Motor neuron (in vitro differentiated cells): ENCODE data around the gene SLAMF1. TPM values are rescaled to one million over a fixed set of nuclear protein-coding genes. Genes with fewer than 3 reads are reported as not detected.
"Not testable (repeated sequence)": the region's sequence is repeated elsewhere in the genome, so short reads cannot be mapped to it uniquely, and the experiment has no call there.

Experiments
- ATAC-seq, 8 experiments: fragments of 200-7000 bp; cut with Tn5 transposase; replicated peaks in 6 of 8; 2 replicates each; pipeline ENCODE4 v1.8.0; 2021; ENCODE audit warnings: mild to moderate bottlenecking in 8 of 8, moderate library complexity in 8 of 8
- H3K27ac ChIP-seq, 2 donors: fragments of 250-450 bp; sonication (Bioruptor Pico); 2 replicates each; pipeline ENCODE4 v1.9.0; 2021; ENCODE audit warnings: antibody characterized with exemption in 2 of 2, mild to moderate bottlenecking in 2 of 2, moderate library complexity in 1 of 2
- H3K4me1 ChIP-seq, 2 donors: fragments of 250-450 bp; sonication (Bioruptor Pico); replicated peaks in 1 of 2; 2 replicates each; pipeline ENCODE4 v1.6.1; 2021; ENCODE audit warnings: antibody characterized with exemption in 2 of 2, mild to moderate bottlenecking in 2 of 2, moderate library complexity in 1 of 2
- H3K4me3 ChIP-seq, 5 donors: fragments of 250-450 bp; sonication (Bioruptor Pico); 2 replicates each; pipeline ENCODE4 v1.9.0; 2021; ENCODE audit warnings: antibody characterized with exemption in 5 of 5, mild to moderate bottlenecking in 5 of 5, moderate library complexity in 4 of 5
- WGBS, 10 experiments: fragments of 450-650 bp; shearing (Covaris generic); methylation state at CpG; one replicate each; pipeline ENCODE4 v1.0.0; 2022; 5-methylcytosine and 5-hydroxymethylcytosine counted together
- in situ Hi-C, 9 experiments: fragments of 400-800 bp; cut with MboI; loops; one replicate each; pipeline ENCODE4 v1.15.0; 2021; ENCODE audit warnings: low sequenced_read_pairs in 9 of 9, low pct_unique_long_range_greater_than_20kb in 2 of 9; ENCODE audit not compliant: unreplicated experiment in 9 of 9
- total RNA-seq, 8 experiments: library from RNA; unstranded; fragments of 300-600 nt; gene quantifications; 2 replicates each; pipeline versions ENCODE4 v1.2.3 to v1.2.4, GENCODE V29; 2022

Gene SLAMF1
- total RNA-seq, 8 experiments from 2014 or later, result under 0.01 to 0.90 (median 0.32) TPM; not detected in 3

GRCh38 chr1:160582976-160583375 is 63.9 kb downstream of the SLAMF1 start:
- H3K4me3 ChIP-seq, in situ Hi-C loops, H3K27ac ChIP-seq, ATAC-seq, H3K4me1 ChIP-seq: not testable (repeated sequence)
- WGBS, 10 experiments, result 0 to 100% (median 65%) methylated on average over 1 to 2 of the region's 2 CpGs

- in situ Hi-C loops, result no loop called here
- WGBS, 10 experiments, result 0 to 88% (median 58%) methylated on average over 1 to 2 of the region's 2 CpGs; no CpG with 5 or more reads in 1 of the 10 experiments
- no peak overlapping the region for H3K27ac ChIP-seq
- ATAC-seq, result no peak
- H3K4me1 ChIP-seq, result no peaks in the 10 kb centered on the region
- H3K4me3 ChIP-seq, result no peak overlapping the region
Observed at GRCh38 chr1:160581961-160582360, 64.9 kb downstream of the SLAMF1 start.

GRCh38 chr1:160580221-160580812 is 66.5 kb downstream of the SLAMF1 start:
- WGBS, 10 experiments, result 0 to 67% (median 0%) methylated on average over 1 of the region's 1 CpG; no CpG with 5 or more reads in 5 of the 10 experiments
- Histone ChIP-seq H3K27ac (no peak overlapping the region), H3K4me1 (no peaks in the 10 kb centered on the region), H3K4me3 (no peak overlapping the region)
- no peak for ATAC-seq
- in situ Hi-C loops, result no loop called here

GRCh38 chr1:160579216-160579701 is 67.6 kb downstream of the SLAMF1 start, which contains the start of gene CD84:
Gene CD84, minus strand, starts transcription at chr1:160579496. Its CDS starts 59 bp downstream, at chr1:160579437.
- in situ Hi-C loops, result no loop called here
- 0 to 83% (median 59%) methylated on average over 1 to 3 of the region's 3 CpGs for WGBS, 10 experiments
- no peaks in the 10 kb centered on the region for H3K4me1 ChIP-seq
- no peak within 1 kb of the TSS for H3K4me3 ChIP-seq
- no peak for ATAC-seq
- H3K27ac ChIP-seq, result no peak within 1 kb of the TSS

- no peak for ATAC-seq
- 0 to 57% (median 20%) methylated on average over 2 to 3 of the region's 3 CpGs for WGBS, 10 experiments
- Histone ChIP-seq H3K4me1 (no peaks in the 10 kb centered on the region), H3K27ac (no peak overlapping the region), H3K4me3 (no peak overlapping the region)
- in situ Hi-C loops, result no loop called here
Observed at GRCh38 chr1:160578525-160579191, 68.2 kb downstream of the SLAMF1 start.

GRCh38 chr1:160578175-160578524 is 68.7 kb downstream of the SLAMF1 start:
- 0 to 74% (median 67%) methylated on average over 1 to 3 of the region's 3 CpGs; no CpG with 5 or more reads in 1 of the 10 experiments for WGBS, 10 experiments
- no peak for ATAC-seq
- H3K4me1 ChIP-seq, result no peaks in the 10 kb centered on the region
- H3K27ac ChIP-seq, result no peak overlapping the region
- no peak overlapping the region for H3K4me3 ChIP-seq
- in situ Hi-C loops, result no loop called here

GRCh38 chr1:160577671-160578070 is 69.2 kb downstream of the SLAMF1 start:
- ATAC-seq, result no peak
- Histone ChIP-seq H3K4me1 (no peaks in the 10 kb centered on the region), H3K4me3 (no peak overlapping the region), H3K27ac (no peak overlapping the region)
- 0 to 100% (median 74%) methylated on average over 1 to 2 of the region's 2 CpGs for WGBS, 10 experiments
- in situ Hi-C loops, result no loop called here

- in situ Hi-C loops, result no loop called here
Observed at GRCh38 chr1:160576884-160577283, 70.0 kb downstream of the SLAMF1 start.

GRCh38 chr1:160576390-160576789 is 70.5 kb downstream of the SLAMF1 start:
- Histone ChIP-seq H3K4me1 (no peaks in the 10 kb centered on the region), H3K4me3 (no peak overlapping the region), H3K27ac (no peak overlapping the region)
- peak in 2 of 8 experiments; percentile 33 to 57 for ATAC-seq
- in situ Hi-C loops, result no loop called here
- 0 to 97% (median 73%) methylated on average over 1 to 3 of the region's 3 CpGs for WGBS, 10 experiments

More at GRCh38 chr1:160576884-160577283, 70.0 kb downstream of the SLAMF1 start:
- Histone ChIP-seq H3K27ac (no peak overlapping the region), H3K4me3 (no peak overlapping the region), H3K4me1 (no peaks in the 10 kb centered on the region)
- ATAC-seq, result no peak
- 0 to 100% (median 84%) methylated on average over 1 to 2 of the region's 2 CpGs; no CpG with 5 or more reads in 2 of the 10 experiments for WGBS, 10 experiments

GRCh38 chr1:160575112-160575664 is 71.7 kb downstream of the SLAMF1 start:
- no peak overlapping the region for H3K4me3 ChIP-seq
- 40 to 94% (median 79%) methylated on average over 1 to 5 of the region's 5 CpGs; no CpG with 5 or more reads in 2 of the 10 experiments for WGBS, 10 experiments
- in situ Hi-C loops, result no loop called here
- H3K4me1 ChIP-seq, result no peaks in the 10 kb centered on the region
- no peak overlapping the region for H3K27ac ChIP-seq
- no peak for ATAC-seq

GRCh38 chr1:160570840-160571239 is 76.0 kb downstream of the SLAMF1 start:
- in situ Hi-C loops, result no loop called here
- no peak for ATAC-seq
- no peaks in the 10 kb centered on the region for H3K4me1 ChIP-seq
- 0 to 100% (median 79%) methylated on average over 1 to 3 of the region's 3 CpGs; no CpG with 5 or more reads in 2 of the 10 experiments for WGBS, 10 experiments
- no peak overlapping the region for H3K27ac ChIP-seq
- H3K4me3 ChIP-seq, result no peak overlapping the region

GRCh38 chr1:160569806-160570205 is 77.0 kb downstream of the SLAMF1 start:
- in situ Hi-C loops, result no loop called here

GRCh38 chr1:160567858-160568682 is 78.8 kb downstream of the SLAMF1 start:
- in situ Hi-C loops, result no loop called here
- 0 to 92% (median 67%) methylated on average over 1 to 8 of the region's 8 CpGs; no CpG with 5 or more reads in 1 of the 10 experiments for WGBS, 10 experiments
- H3K27ac ChIP-seq, result no peak overlapping the region
- no peak overlapping the region for H3K4me3 ChIP-seq
- H3K4me1 ChIP-seq, result no peaks in the 10 kb centered on the region
- ATAC-seq, result no peak

More at GRCh38 chr1:160569806-160570205, 77.0 kb downstream of the SLAMF1 start:
- H3K4me1 ChIP-seq, result no peaks in the 10 kb centered on the region
- no peak overlapping the region for H3K27ac ChIP-seq
- no peak overlapping the region for H3K4me3 ChIP-seq
- ATAC-seq, result no peak
- 0 to 100% (median 81%) methylated on average over 1 to 2 of the region's 2 CpGs for WGBS, 10 experiments
